GM19328 (cell line): ENCODE data around the gene KRTAP17-1.

Experiments used
- ATAC-seq: cut with Tn5 transposase; IDR thresholded peaks from one replicate; pipeline ENCODE4 v1.9.1; 2021; ENCODE audit warnings: mild to moderate bottlenecking, moderate library complexity; ENCODE audit not compliant: unreplicated experiment

KRTAP17-1 gene

DNA sequence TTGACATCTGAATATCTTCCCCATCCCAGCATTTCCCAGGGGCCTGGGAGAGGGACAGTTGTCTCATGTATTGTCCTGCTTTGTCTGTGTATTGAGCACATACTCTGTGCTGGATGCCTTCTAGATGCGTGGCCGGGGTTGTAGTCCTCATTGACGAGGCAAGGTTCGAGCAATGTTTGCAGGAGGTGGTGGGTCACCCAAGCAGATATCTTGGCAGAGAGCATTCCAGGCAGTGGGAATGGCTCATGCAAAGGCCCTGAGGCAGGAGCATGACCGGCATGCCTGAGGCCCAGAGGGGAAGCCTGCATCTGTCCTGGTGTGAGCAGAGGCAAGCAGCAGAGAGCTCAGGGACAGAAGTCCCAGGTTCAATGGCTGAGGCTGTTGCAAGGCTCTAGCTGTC, 17.6 kb upstream of the KRTAP17-1 start:
- no peak for ATAC-seq

DNA sequence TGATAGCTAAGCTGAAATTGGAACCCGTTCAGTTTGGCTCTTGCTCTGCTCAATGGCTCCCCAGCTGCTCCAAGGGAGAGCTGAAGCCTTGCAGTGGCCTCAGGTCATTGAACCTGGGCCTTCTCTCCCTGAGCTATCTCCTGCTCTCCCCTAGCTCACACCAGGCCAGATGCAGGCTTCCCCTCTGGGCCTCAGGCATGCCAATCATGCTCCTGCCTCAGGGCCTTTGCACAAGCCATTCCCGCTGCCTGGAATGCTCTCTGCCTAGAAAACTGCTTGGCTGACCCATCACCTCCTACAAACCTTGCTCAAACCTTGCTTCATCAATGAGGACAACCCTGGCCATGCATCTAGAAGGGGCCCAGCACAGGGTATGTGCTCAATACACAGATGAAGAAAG, 16.7 kb upstream of the KRTAP17-1 start:
- ATAC-seq, result no peak

DNA sequence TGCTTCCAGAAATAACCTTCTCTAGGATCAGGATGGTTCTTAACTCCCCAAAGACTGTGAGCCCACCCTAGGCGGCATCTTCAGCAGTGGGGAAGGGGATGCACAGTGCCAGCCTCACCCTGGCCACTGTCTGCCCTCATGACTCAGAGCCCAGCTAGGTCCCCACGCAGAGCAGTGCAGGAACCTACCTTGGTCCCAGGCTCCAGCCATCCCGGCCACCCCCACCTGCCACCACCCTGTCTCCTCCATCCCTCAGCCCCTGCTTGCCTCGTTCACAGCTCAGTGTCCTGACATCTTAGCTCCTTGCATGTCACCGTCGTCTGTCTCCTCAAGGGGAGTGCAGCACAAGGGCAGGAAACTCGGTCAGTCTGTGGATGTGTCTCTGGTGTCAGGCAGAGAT, 16.1 kb upstream of the KRTAP17-1 start:
- no peak for ATAC-seq

DNA sequence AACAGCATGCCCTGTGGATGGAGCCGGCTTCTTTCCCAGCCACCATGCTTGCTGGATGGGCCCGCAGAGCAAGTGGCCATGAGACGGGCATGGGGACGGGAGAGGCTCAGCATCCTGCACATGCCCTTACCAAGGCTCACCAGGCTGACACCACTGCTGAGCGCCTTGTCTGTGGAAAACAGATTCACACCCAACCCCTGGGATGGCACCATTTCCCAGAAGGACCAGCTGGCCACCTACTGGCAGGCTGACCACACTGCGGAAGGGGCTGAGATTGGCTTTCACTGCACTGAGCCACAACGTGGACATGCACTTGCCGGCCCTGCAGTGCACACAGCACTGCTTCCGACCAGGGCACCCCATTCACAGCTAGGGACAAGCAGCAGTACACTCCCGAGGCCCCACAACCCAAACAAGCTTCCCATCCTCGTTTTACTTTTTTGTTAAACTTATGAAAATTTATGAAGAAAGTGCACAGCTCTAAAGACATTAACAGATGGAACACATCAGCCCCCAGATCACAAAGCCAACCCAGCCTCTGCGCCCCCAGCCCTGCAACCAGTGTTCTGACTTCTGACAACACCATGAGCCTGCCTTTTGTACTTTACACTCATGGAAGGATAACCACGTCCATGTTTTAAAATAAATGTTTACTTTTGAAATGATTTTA, 13.9 kb upstream of the KRTAP17-1 start:
- no peak for ATAC-seq

DNA sequence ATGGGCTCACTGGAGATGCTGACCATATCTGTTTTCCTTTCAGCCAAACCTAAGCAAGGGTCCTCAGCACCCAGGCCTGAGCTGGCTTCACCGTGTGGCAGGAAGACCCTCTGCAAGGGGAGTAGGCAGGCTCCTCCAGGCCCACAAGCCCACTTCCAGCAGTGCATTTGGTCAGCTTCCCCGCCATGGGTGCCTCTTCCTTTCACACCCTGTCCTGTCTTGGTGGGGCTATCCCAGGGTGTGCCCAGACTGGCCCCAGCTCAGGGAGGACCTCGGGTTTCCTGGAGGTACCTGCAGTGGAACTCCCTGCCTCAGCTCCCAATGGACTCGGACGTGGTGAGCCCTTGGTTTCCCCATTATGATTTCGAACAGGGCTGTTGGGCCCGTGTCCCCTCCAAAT, 12.7 kb upstream of the KRTAP17-1 start:
- ATAC-seq, result no peak

DNA sequence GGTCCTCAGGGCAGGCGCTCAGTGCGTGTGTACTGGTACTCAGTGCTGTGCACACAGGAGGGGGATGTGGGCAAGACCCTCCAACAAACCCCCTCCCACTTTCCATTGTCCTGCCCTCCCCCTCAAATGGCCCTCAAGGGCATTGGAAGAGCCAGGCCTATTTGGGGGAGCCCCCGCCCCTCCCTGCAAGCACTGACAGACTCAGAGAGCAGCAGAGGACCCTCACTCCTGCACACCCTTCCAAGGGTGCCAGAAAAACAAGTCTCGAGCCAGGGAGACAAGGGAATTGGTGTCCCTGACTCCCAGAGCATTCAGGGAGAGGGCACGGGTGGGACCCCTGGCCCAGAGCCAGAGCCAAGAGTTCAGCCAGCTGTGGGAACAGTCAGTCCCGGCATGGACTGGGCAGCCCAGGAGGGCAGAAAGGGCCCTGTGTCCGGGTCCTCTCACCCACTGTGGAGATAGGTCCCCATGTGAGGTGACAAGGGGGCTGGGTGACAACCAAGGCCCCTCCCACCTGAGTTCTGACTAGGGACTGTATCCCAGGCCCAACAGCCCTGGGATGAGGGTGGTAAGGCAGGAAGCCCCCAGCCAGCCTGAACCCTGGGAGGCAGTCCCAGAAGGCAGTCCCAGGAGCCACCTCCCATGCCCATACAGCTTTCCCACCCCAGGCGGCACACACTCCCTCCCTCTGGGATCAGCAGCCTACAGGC, 12.1 kb upstream of the KRTAP17-1 start:
- ATAC-seq, result no peak

DNA sequence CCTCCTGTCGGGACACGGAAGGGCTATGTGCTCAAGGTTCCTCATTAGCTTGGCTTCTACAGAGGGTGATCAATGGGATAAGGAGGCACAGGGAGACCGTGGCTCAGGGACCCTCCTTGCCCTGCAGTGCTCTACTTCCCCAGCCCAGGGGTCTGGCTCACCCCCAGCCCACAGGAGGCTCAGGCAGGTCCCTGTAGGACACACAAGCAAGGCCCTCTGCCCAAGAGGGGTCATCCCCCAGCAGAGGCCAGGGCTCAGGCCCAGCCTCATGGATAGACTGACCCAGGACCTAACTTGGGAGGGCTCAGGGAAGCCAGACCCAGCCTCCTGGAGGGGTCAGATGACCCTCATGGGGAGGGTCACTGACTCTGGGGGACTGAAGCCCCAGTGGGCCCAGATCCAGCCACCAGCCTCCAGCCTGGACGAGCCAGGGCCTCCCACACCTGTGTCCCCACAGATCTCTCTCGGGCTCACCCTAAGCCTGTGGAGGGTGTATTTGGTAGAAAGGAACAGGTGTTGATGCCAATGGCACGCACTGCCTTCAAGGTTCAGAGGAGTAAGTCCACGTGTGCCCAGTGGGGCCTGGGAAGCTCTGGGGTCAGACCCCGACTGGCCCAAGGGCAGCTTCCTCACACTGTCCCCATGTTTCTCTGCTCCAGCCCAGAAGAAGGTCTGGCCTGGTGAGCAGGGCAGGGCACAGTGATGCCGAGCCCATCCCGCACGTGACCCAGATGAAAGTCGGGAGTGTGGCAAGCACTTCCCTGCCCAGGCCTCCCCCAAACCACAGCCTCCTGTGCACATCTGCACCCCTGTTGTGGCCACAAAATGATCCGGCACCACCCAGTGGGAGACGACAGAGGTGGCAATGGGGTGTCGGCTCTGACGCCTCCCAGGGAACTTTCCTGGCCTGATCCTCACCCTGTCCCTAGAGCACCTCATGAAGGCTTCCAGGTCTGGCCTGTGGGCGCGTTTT, 10.9 kb upstream of the KRTAP17-1 start:
- no peak for ATAC-seq

DNA sequence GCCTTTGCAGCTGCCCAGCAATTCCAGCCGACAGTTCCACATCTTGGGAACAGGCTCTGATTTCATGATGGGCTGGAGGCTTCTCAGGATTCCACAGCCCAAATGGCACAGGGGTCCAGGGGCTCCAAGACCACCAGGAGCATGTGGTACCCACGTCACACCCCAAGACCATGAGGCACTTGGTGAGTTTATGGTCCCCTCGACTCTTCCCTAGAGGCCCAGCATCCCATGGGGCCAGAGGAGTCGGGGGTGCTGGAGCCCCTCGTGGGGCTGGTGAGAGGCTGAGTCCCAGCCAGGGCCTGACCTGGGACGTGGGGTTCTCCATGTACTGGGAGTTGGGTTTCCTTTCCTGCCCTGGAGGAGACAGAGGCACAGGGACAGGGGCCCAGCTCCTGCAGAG, 10.1 kb upstream of the KRTAP17-1 start:
- ATAC-seq, result no peak

DNA sequence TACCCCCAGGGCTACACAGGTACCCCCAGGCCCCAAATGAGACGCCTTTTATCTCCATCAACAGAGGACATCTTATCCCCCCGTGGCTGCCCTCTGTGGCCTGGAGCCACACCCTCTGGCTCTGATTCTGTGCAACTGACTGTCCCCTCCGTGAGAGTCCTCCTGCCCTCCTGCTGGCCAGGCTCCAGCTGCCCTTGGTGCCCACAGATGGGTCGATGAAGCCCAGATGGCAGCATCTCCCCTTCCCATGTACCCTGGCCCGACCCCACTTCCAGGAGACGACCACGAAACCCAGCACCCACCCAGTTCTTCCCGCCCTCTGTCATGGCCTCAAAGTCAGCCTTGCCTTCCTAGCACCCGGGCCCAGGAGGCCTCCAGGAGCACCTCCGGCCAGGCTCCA, 9.6 kb upstream of the KRTAP17-1 start:
- no peak for ATAC-seq

DNA sequence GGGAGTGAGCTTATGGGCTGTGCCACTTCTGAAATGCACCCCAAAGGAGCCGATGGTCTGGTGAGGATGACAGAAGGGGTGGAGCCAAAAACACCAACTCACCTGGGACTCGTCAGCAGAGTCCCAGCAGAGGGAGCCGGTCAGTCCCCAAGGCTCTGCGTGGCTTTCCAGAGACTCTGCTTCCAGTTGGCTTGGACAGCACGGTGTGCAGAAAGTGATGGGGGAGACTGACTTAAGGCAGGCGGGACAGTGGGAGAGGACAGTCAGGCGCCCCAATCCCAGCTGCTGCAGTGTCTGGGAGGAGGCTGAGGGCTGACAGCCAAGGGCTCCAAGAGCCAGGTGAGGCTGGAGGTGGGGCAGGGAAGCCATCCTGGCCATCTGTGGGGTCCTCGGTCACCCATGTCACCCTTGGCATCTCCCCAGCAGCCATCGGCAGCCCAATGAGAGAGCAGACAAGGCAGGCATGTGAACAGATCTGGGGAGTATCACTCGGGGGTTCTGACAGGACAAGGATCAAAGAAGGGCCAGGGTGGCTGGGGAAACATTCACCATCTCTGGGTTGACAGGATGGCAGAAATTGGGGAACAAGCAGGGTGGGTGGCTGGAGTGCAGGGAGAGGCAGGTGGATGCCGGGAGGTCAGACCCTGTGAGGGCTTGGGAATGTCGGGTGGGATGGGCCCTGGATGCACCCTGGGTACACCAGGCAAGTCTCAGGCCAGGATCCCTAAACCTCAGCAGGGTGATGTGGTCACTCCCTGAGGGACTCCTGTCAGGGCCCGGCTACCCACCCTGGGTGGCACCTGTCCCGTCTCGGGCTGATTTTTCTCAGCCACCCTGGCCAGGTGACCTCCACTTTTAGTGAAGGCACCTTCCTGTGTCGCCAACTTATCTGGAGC, 8.9 kb upstream of the KRTAP17-1 start:
- ATAC-seq, result no peak

DNA sequence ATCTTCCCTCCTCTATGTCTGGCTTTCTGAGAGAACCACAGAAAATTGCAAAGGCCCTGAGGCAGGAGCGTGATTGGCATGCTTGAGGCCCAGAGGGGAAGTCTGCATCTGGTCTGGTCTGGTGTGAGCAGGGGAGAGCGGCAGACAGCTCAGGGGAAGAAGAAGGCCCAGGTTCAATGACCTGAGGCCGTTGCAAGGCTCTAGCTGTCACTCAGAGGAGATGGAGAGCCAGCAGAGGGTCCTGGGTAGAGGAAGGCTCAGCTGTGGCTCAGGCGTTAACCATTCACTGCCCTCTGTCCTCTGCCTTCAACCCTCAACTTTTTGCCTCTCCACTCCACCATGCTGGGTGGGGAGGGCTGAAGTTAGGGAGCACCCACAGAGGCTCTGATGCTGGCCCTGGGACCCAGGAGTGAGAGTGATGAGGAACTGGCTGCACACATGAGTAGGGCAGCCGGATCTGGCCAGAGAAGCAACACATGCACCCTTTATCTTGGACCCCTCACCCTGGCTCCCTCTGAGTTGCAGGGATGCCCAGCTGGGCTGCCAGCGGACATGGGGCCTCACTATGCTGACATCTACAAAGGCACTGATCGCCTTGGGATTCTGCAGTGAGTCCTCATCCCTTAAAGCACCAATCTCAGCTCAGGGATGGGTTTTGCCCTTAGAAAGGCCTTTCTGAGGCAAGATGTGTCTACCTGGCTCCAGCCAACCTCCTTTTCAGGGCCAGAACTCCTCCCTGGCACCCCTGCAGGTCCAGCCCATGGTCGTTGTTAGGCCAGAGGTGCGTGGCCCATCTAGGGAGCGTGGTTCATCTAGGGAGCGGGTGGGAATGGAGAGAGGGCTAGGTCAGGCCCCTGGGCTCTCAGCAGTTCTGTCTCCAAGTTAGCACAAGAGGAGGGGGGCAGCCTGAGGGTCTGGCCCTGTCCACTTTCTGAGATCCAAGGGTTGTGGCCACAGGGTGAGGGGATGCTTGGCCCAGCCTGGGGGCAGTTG, 7.7 kb upstream of the KRTAP17-1 start:
- ATAC-seq, result no peak

DNA sequence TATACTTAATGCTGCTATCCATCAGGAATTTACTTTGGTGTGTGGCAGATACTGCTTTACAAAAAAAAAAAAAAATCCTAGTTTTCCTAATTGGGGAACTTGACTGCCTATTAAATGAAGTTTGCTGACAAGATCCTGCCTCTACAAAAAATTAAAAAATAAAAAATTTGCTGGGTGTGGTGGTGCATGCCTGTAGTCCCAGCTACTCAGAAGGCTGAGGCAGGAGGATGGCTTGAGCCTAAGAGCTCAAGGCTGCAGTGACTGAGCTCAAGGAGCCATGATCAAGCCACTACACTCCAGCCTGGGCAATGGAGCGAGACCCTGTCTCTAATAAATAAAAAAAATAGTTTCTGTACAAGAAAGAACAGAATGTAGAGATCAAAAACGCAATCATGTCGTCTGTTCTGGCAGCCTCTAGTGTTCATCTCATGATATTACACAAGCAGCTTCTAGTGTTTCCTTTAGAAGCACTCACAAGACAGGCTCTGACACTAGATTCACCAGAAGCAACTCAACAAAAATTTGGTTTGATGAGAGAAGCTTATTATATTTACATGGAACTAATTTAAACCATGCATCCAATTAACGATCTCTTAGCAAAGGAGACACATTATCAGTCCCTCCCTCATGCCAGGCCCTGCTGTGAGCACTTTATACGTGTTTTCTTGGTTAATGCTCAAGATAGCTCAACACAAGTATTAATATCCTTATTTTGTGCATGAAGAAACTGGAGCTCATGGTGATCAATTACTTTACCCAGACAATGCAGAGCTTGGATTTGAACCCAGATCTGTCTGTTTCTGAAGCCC, 6.8 kb upstream of the KRTAP17-1 start:
- no peak for ATAC-seq

DNA sequence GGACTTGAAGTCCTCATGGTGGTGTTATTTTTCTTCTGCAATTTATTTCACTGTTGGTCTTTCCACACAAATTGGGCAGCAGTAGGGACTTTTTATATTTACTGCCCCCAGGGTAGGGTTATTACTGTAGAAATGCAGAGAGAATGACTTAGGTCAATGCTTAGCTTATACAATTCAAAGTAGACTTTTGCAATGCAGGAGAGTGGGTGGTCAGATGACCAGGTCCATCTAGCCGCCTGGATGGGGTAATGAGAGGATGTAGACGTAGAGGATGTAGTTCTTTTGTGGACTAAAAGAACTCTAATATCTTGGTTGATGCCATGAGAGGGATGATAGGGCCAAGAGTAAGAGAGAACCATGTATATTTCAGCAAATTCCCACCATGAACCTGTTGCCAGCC, 2.7 kb upstream of the KRTAP17-1 start:
- ATAC-seq, result no peak

DNA sequence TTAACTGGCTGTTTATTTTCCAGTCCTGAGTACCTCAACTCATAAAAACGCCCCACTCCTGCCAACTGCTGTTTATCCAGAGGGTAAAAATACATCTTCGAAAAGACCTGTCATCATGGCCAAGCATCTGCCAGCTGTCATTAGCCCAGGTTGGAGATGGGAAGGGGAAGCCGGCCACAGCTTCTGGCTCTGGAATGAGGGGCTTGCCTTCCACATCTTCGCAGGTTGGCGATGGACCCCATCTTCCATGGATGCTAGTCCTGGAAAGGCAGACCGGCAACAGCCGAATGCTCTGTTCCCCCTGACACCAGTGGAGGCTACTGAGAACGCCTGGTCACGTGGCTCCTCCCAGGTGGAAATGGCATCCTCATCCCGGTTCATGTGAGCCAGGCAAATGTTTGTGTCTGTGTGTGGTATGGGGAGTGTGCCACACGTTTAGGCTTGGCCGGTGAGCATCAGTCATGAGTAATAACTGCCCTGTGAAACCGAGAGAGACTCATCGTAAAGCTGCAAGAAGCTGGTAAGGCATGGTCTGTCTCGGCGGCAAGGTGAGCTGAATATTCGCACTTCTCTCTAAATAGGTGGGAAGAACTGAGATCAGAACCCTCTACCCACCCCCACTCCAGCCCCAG, 420 bp upstream of the KRTAP17-1 start:
- ATAC-seq, result no peak

DNA sequence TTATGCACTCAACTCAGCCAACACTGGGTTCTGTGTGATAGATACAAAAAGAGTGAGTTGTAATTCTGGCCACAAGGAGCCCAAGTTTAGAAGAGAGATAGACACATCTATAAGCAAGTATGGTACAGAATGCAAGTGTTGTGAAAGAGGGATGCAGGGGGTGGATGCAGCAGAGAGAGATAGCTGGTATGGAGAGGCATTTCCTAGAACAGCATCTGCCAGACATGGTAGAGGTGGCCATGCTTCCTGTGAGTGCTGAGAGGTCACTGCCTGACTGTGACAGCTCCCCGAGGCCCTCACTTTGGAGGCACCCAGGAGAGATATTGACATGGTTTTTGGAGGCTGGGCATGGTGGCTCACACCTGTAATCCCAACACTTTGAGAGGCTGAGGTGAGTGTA, 4.4 kb downstream of the KRTAP17-1 start:
- ATAC-seq, result no peak

DNA sequence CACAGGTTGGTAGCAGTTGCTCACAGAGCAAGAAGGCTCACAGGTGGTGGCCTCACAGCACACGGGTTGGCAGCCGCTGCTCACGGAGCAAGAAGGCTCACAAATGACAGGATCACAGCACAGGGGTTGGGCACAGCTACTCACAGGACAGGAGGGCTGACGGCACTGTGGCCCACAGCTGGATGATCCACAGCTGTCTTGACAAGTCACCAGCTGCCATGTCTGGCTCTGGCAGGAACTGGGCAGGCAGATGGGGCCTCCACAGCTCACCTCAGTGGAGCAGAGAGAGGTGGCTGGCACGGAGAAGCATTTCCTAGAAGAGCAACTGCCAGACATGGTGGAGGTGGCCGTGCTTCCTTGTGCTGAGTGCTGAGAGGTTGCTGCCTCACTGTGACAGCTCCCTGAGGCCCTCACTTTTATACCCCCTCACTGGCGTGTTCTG, 6.6 kb downstream of the KRTAP17-1 start, which contains the start of gene KRTAP16-1:
Gene KRTAP16-1, minus strand, starts transcription at position 392 of the 442 bp plus-strand sequence. Its CDS starts 56 bp downstream, at position 336.
- ATAC-seq, result no peak

DNA sequence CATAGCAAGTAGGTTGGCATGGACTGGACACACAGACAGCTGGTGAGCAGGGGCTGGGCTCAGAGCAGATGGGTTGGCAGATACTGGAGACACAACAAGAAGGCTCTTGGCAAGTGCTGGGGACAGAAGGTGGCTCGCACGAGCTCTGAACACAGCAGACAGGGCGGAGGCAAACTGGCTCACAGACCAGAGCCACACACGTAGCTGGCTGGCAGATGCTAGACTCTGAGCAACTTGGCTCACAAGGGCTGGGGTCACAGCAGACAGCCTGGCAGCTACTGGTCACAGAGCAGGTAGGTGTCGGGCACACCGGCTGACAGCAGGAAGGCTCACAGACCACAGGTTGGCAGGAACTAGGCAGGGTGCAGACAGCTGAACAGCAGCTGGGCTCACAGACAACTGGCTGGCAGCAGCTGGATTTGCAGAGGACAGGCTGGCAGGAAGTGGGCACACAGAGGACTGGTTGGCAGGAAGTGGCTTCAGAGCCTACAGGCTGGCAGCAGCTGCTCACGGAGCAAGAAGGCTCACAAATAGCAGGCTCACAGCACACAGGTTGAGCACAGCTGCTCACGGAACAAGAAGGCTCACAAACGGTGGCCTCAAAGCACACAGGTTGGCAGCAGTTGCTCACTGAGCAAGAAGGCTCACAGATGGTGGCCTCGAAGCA, 7.1 kb downstream of the KRTAP17-1 start:
- no peak for ATAC-seq
